NCI-H345 treated with DMSO at 0.1 percent for 48 hours (cell line): ENCODE data around the gene VPS13D.

Experiments
- DNase-seq: peaks from one replicate; lab custom pipeline; 2025; ENCODE audit not compliant: unreplicated experiment; lab: John Stamatoyannopoulos, UW

VPS13D gene

GRCh38 chr1:12480748-12481362, 251.0 kb downstream of the VPS13D start:
- no peak for DNase-seq

GRCh38 chr1:12481928-12482327, 252.1 kb downstream of the VPS13D start:
- no peak for DNase-seq

- DNase-seq = no peak
Measured at GRCh38 chr1:12482988-12483387, 253.2 kb downstream of the VPS13D start.

- no peak for DNase-seq
Measured at GRCh38 chr1:12485231-12486058, 255.6 kb downstream of the VPS13D start.

- no peak for DNase-seq
Measured at GRCh38 chr1:12486059-12486341, 256.2 kb downstream of the VPS13D start.

GRCh38 chr1:12486401-12487005, 256.7 kb downstream of the VPS13D start:
- DNase-seq = no peak

- DNase-seq = no peak
Measured at GRCh38 chr1:12487520-12487919, 257.7 kb downstream of the VPS13D start.

- no peak for DNase-seq
Measured at GRCh38 chr1:12488666-12489354, 259.0 kb downstream of the VPS13D start.

- no peak for DNase-seq
Measured at GRCh38 chr1:12490532-12491142, 260.8 kb downstream of the VPS13D start.

GRCh38 chr1:12491656-12492055, 261.8 kb downstream of the VPS13D start:
- DNase-seq = no peak

- no peak for DNase-seq
Measured at GRCh38 chr1:12495725-12496124, 265.9 kb downstream of the VPS13D start.

- DNase-seq = no peak
Measured at GRCh38 chr1:12496154-12496961, 266.5 kb downstream of the VPS13D start.

- DNase-seq = no peak
Measured at GRCh38 chr1:12499539-12500240, 269.9 kb downstream of the VPS13D start.

- no peak for DNase-seq
Measured at GRCh38 chr1:12501661-12502060, 271.8 kb downstream of the VPS13D start.

- DNase-seq = no peak
Measured at GRCh38 chr1:12502336-12503109, 272.7 kb downstream of the VPS13D start.

- DNase-seq = no peak
Measured at GRCh38 chr1:12503709-12504108, 273.9 kb downstream of the VPS13D start.

GRCh38 chr1:12504601-12505000, 274.8 kb downstream of the VPS13D start:
- no peak for DNase-seq

GRCh38 chr1:12505231-12505630, 275.4 kb downstream of the VPS13D start:
- DNase-seq = no peak

- no peak for DNase-seq
Measured at GRCh38 chr1:12505639-12506280, 275.9 kb downstream of the VPS13D start.
